ENCODE measurements around the gene NIF3L1. TPM values are rescaled to one million over a fixed set of nuclear protein-coding genes. Genes with fewer than 3 reads are reported as not detected.

Gene NIF3L1
- total and polyA plus RNA-seq, 9 of the 15 experiments (the other 6 are each of a cell fraction or from before 2014, with no cell fraction given): 26.7 to 89.5 (median 45.6) TPM

DNA sequence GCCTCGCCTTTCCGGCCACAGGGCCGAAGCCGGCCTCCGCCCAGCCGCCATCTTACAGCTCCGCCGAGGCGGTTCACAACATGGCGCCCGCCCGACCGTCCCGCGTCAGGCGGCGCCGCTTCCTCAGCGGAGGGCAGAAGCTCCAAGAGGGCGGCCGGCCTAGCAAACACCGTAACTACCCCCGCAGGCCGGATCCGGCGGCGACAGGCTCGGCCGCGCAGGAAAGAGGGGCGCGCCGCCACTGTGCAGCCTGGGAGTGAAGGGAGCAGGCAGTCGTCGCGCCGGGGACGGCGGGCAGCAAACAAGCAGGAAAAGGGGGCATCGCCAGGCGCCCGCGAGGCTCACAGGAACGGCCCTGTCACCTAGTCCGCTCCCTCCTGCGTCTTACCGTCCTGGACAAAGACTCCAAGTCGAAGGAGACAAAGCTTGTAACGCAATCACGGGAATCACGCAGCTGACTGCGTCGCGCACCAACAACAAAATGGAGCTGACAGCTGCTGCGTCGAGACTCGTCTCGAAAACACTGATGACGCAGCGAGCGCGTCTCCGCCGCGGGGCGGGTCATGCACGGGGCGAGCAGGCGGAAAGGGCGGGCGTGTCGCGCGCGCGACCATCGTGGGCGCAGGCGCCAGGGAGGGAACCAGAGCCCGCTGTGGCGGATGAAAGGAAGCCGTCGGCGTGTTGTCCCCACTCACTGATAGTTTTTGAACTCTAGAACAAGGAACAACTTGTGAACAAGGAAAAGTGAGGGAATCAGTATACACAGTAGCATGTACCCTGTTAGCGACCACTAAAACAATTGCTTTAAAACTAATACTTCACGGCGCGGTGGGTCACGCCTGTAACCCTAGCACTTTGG lies 24.8 kb upstream of the NIF3L1 start, which contains the start of gene CLK1 (continued):
- TF ChIP-seq, protein P1, sequence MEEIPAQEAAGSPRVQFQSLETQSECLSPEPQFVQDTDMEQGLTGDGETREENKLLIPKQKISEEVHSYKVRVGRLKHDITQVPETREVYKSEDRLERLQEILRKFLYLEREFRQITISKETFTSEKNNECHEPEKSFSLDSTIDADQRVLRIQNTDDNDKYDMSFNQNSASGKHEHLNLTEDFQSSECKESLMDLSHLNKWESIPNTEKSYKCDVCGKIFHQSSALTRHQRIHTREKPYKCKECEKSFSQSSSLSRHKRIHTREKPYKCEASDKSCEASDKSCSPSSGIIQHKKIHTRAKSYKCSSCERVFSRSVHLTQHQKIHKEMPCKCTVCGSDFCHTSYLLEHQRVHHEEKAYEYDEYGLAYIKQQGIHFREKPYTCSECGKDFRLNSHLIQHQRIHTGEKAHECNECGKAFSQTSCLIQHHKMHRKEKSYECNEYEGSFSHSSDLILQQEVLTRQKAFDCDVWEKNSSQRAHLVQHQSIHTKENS (CRISPR knock-in tag; IDR thresholded peaks at IDR 0.05): no peak
- TF ChIP-seq, protein P2, sequence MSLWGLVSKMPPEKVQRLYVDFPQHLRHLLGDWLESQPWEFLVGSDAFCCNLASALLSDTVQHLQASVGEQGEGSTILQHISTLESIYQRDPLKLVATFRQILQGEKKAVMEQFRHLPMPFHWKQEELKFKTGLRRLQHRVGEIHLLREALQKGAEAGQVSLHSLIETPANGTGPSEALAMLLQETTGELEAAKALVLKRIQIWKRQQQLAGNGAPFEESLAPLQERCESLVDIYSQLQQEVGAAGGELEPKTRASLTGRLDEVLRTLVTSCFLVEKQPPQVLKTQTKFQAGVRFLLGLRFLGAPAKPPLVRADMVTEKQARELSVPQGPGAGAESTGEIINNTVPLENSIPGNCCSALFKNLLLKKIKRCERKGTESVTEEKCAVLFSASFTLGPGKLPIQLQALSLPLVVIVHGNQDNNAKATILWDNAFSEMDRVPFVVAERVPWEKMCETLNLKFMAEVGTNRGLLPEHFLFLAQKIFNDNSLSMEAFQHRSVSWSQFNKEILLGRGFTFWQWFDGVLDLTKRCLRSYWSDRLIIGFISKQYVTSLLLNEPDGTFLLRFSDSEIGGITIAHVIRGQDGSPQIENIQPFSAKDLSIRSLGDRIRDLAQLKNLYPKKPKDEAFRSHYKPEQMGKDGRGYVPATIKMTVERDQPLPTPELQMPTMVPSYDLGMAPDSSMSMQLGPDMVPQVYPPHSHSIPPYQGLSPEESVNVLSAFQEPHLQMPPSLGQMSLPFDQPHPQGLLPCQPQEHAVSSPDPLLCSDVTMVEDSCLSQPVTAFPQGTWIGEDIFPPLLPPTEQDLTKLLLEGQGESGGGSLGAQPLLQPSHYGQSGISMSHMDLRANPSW (CRISPR knock-in tag; IDR thresholded peaks at IDR 0.05): peak; percentile 56; the same call in 1 of the 2 replicates
- TF ChIP-seq STAT5A (IDR thresholded peaks at IDR 0.05; ENCODE audit: borderline replicate concordance, low read length): no peak
- peak; percentile 78 for TF ChIP-seq SMAD1 (IDR thresholded peaks at IDR 0.05; ENCODE audit: low read depth, low read length, partially characterized antibody)
- TF ChIP-seq PRMT5 (CRISPR knock-in tag; IDR thresholded peaks at IDR 0.05): no peak
- TF ChIP-seq TCF7L2 (IDR thresholded peaks at IDR 0.05; ENCODE audit: low read depth, low read length): no peak
- peak; percentile 21 for TF ChIP-seq TCF3 (CRISPR knock-in tag; IDR thresholded peaks at IDR 0.05)
- 0 out of 2 replicates have a peak, but pooled peaks have one; percentile 10 for TF ChIP-seq ZKSCAN1 (IDR thresholded peaks at IDR 0.05; ENCODE audit: low read depth, low read length)
- TF ChIP-seq ZNF239 (CRISPR knock-in tag; IDR thresholded peaks at IDR 0.05): no peak
- no peak for TF ChIP-seq ZNF586 (CRISPR knock-in tag; conservative IDR thresholded peaks at IDR 0.05)
- TF ChIP-seq HIVEP1 (CRISPR knock-in tag; IDR thresholded peaks at IDR 0.05): no peak
- TF ChIP-seq CBX1 (IDR thresholded peaks at IDR 0.05; ENCODE audit: low read depth): peak; percentile 80; the same call in 1 of the 2 replicates
- TF ChIP-seq, protein P3, sequence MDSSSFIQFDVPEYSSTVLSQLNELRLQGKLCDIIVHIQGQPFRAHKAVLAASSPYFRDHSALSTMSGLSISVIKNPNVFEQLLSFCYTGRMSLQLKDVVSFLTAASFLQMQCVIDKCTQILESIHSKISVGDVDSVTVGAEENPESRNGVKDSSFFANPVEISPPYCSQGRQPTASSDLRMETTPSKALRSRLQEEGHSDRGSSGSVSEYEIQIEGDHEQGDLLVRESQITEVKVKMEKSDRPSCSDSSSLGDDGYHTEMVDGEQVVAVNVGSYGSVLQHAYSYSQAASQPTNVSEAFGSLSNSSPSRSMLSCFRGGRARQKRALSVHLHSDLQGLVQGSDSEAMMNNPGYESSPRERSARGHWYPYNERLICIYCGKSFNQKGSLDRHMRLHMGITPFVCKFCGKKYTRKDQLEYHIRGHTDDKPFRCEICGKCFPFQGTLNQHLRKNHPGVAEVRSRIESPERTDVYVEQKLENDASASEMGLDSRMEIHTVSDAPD (CRISPR knock-in tag; IDR thresholded peaks at IDR 0.05): no peak
- TF ChIP-seq FOXK2 (conservative IDR thresholded peaks at IDR 0.05 in 1 of 2, IDR thresholded peaks at IDR 0.05 in 1 of 2; ENCODE audit: low read depth in 2 of 2): peak; percentile 55 to 67
- TF ChIP-seq SRSF9 (IDR thresholded peaks at IDR 0.05; ENCODE audit: borderline replicate concordance, low read depth, low read length): no peak
- TF ChIP-seq KAT7 (CRISPR knock-in tag; IDR thresholded peaks at IDR 0.05; ENCODE audit: borderline replicate concordance): peak; percentile 99
- no peak for TF ChIP-seq HMG20B (CRISPR knock-in tag; IDR thresholded peaks at IDR 0.05)
- TF ChIP-seq SPI1 (IDR thresholded peaks at IDR 0.05; ENCODE audit: borderline replicate concordance, low read depth, low read length): no peak
- no peak for TF ChIP-seq IFI16 (CRISPR knock-in tag; IDR thresholded peaks at IDR 0.05)
- TF ChIP-seq RBFOX2 (IDR thresholded peaks at IDR 0.05; ENCODE audit: low read depth, low read length): peak; percentile 100

Measured in K562 (cell line).